ENCODE data around the gene PUS7L.

DNA sequence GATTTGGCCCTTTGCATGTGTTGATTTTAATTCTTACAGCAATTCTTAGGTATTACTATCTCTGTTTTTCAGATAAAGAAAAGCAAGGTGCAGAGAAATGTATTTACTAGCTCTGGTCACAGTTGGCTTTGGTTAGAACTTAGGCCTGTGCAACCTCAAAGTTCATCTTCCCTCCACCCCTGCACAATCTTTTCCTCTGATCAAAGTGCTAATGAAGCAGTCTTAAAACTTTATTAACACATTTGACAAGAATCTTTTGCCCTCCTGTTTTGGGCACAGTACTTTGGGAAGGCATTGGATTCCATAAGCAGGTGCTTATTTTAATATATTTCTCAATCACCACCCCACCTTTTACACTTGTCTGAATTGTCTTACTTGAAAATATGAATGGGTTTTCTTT is 2.9 kb upstream of the PUS7L start:
- TF ChIP-seq POLR2AphosphoS5 (IDR thresholded peaks at IDR 0.05; ENCODE audit: low read depth) (no peak), EZH2 (IDR thresholded peaks at IDR 0.05; ENCODE audit: low read depth, unreplicated experiment) (no peak), EZH2phosphoT487 (IDR thresholded peaks at IDR 0.05; ENCODE audit: unreplicated experiment) (no peak), REST (IDR thresholded peaks at IDR 0.05; ENCODE audit: unreplicated experiment) (no peak), CREB1 (CRISPR knock-in tag; IDR thresholded peaks at IDR 0.05; ENCODE audit: low read depth) (no peak), JUNB (IDR thresholded peaks at IDR 0.05; ENCODE audit: unreplicated experiment) (no peak), ZNF331 (CRISPR knock-in tag; IDR thresholded peaks at IDR 0.05; ENCODE audit: low read depth) (no peak), ZNF114 (CRISPR knock-in tag; IDR thresholded peaks at IDR 0.05) (no peak)
- TF ChIP-seq, protein P1, sequence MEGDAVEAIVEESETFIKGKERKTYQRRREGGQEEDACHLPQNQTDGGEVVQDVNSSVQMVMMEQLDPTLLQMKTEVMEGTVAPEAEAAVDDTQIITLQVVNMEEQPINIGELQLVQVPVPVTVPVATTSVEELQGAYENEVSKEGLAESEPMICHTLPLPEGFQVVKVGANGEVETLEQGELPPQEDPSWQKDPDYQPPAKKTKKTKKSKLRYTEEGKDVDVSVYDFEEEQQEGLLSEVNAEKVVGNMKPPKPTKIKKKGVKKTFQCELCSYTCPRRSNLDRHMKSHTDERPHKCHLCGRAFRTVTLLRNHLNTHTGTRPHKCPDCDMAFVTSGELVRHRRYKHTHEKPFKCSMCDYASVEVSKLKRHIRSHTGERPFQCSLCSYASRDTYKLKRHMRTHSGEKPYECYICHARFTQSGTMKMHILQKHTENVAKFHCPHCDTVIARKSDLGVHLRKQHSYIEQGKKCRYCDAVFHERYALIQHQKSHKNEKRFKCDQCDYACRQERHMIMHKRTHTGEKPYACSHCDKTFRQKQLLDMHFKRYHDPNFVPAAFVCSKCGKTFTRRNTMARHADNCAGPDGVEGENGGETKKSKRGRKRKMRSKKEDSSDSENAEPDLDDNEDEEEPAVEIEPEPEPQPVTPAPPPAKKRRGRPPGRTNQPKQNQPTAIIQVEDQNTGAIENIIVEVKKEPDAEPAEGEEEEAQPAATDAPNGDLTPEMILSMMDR (conservative IDR thresholded peaks at IDR 0.05; ENCODE audit: low read depth in 2 of 2), result no peak
- TF ChIP-seq, protein P2, sequence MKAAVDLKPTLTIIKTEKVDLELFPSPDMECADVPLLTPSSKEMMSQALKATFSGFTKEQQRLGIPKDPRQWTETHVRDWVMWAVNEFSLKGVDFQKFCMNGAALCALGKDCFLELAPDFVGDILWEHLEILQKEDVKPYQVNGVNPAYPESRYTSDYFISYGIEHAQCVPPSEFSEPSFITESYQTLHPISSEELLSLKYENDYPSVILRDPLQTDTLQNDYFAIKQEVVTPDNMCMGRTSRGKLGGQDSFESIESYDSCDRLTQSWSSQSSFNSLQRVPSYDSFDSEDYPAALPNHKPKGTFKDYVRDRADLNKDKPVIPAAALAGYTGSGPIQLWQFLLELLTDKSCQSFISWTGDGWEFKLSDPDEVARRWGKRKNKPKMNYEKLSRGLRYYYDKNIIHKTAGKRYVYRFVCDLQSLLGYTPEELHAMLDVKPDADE (IDR thresholded peaks at IDR 0.05), result no peak

Data from GM23338 (cell line).